GM12864 (cell line): ENCODE results near the gene SH3YL1.

ENCODE experiments used
- DNase-seq: peaks from one replicate; pipeline ENCODE4 v3.0.0-alpha.2; 2011; ENCODE audit warnings: low read depth
- H3K4me3 ChIP-seq: 2 replicates; pipeline ENCODE4 v1.5.1; 2011; ENCODE audit warnings: mild to moderate bottlenecking, low read depth, low read length, control low read depth
- TF ChIP-seq, protein P1 (sequence below): IDR thresholded peaks from 2 replicates; pipeline ENCODE4 v1.5.1; 2011; ENCODE audit warnings: low read depth, mild to moderate bottlenecking, moderate library complexity, low read length, control low read depth, inconsistent platforms; ENCODE audit errors: missing control alignments

SH3YL1 gene

DNA sequence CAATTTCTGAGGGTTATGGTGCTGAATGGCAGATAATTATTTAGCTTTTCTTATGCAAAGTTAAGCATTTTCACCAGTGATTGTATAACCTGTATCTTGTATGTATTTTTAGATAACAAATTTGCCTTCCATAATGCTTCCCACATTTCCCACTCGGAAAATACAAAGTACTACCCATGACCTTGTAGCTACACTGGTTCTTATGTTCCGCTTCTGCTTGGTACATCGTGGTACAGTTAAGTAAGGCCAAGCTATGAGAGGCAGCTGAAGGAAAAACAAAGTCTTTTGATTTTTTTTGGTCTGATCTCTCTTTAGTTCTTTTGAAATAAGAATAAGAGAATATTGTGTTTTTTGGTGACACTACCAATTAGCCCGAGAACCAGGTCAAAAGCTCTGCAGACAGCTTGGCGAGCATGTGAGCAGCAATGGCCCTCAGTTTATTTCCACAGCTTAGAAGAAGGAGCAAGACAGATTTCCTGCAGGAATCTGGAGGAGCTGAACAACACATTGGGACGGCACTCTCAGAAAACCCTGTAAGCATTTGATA is 26.8 kb downstream of the SH3YL1 start:
- DNase-seq: no peak
- TF ChIP-seq, protein P1, sequence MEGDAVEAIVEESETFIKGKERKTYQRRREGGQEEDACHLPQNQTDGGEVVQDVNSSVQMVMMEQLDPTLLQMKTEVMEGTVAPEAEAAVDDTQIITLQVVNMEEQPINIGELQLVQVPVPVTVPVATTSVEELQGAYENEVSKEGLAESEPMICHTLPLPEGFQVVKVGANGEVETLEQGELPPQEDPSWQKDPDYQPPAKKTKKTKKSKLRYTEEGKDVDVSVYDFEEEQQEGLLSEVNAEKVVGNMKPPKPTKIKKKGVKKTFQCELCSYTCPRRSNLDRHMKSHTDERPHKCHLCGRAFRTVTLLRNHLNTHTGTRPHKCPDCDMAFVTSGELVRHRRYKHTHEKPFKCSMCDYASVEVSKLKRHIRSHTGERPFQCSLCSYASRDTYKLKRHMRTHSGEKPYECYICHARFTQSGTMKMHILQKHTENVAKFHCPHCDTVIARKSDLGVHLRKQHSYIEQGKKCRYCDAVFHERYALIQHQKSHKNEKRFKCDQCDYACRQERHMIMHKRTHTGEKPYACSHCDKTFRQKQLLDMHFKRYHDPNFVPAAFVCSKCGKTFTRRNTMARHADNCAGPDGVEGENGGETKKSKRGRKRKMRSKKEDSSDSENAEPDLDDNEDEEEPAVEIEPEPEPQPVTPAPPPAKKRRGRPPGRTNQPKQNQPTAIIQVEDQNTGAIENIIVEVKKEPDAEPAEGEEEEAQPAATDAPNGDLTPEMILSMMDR: no peak
- no peak overlapping the region for H3K4me3 ChIP-seq

DNA sequence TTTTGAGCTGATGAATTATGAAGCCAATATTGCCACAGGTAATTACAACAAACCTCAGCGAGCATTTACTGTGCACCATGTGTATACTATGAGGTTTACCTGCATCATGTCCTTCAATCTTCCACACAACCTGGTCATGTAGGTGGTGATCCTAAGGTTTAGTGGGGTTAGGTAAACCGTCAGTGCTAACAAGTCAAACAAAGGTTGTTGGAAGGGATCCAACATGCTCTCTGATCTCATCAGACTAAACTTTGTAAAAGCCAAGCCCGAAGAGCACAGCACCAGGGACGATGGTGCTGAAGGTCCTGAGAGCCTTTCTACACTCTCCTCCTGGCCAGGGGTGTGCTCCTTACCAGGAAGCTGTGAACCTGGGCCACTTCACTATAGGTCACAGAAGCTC is 29.4 kb downstream of the SH3YL1 start:
- H3K4me3 ChIP-seq: no peak overlapping the region
- DNase-seq: no peak

DNA sequence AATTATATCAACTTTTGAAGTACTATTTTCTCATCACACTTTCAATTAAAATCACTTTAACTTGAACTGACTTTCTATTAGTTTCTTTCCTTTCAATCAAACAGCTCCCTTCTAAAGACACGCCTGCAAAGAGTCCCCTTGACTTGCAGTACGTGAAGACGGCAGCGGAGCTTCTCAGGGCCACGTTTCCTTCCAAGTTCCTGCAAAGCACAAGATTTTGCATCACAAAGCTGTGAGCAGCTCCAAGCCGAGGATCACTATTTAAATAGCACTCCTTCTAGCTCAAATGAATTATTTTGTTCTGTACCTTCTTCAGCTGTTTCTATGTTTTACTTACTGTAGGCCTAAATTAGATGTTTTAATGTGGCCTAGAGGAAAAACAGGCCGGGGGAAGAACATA is 30.8 kb downstream of the SH3YL1 start:
- no peak for DNase-seq
- TF ChIP-seq, protein P1: no peak
- H3K4me3 ChIP-seq: no peak overlapping the region

More for the DNA sequence above, 29.4 kb downstream of the SH3YL1 start:
- TF ChIP-seq, protein P1: no peak

DNA sequence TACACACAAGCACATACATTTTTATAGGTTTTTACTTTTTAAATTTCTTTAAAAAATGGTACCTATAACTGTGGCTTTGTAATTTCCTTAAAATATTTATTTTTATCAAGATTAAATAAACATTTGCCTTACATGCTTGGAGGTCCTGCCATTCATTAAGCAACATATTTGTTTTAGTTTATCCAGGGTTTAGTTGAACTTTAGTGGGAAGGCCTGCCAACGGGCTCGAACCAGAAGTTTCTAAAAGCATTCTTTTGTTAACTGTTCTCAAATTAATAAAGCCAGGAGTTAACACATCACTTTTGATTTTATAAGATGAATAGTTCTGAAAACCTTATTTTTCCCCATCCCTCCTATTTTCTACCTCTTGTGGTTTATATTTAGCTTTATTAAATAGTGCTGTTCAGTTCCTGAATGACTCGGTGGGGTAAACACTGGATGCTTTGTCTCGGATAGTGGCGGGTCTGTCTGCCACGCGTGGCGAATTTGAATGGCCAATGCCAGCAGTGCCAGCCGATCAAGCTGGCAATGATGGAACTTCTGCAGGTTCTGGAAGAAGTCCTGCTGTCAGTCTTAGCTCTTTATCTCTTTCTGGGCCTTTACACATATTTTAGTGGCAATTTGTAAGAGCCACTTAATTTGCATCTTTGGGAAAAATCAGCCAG is 32.2 kb downstream of the SH3YL1 start:
- TF ChIP-seq, protein P1: no peak
- no peak overlapping the region for H3K4me3 ChIP-seq
- no peak for DNase-seq

DNA sequence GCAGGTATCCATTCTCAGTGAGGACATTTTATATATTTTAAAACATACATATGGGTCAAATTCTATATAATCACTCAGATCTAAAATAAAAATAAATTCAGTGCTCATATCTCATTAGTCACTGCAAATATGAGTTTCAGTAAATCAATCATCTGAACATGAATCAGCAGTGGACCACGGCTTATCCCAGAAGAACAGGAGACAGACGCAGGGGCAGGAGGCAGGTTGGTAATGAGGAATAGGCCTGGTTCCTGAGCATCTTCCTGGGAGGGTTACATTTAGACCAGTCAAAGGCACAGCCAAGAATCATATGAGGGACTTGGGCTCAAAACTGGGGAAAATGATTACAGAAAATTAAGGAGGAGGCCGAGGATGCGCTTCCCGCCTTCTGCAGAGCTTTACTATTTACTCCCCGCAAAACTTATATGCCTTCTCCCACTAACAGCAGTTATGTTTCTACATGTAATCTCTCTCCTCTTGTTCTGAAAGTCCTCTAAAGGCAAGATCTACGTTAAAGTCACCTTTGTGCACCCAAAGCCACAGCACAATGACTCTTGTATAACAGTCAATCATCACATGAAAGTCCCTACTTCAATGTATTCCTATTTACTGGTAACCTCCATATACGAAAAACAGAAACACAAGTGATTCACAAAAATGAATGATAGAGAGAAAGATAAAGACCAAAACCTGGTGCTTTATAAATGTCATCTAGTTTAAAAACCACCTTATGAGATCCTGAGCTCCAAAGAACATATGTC is 35.1 kb downstream of the SH3YL1 start:
- H3K4me3 ChIP-seq: no peak overlapping the region
- TF ChIP-seq, protein P1: no peak

DNA sequence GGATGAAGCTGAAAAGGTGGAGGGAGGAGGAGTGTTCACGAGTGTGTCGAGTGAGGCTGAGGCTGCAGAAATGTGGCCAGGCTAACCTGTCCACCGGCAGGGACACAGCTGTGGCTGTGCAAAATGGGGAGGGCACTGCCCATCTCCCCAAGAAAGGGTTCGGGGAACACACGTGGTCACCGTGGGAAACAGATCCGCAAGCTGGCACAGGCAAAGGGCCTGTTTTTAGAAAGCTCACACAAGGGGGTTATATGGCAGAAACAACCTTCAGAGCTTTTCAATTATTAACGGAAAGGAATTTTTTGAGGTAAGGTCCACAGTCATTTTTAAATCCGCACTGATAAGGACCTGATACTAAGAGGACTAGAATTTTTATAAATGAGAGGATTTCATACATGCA is 35.7 kb downstream of the SH3YL1 start:
- no peak overlapping the region for H3K4me3 ChIP-seq
- TF ChIP-seq, protein P1: no peak
- DNase-seq: no peak

More for the DNA sequence above, 35.1 kb downstream of the SH3YL1 start:
- no peak for DNase-seq
